ENCODE results near the gene ATP5PO. TPM values are rescaled to one million over a fixed set of nuclear protein-coding genes. Genes with fewer than 3 reads are reported as not detected.
"Not testable (repeated sequence)": the region's sequence is repeated elsewhere in the genome, so short reads cannot be mapped to it uniquely, and the experiment has no call there.

The ATP5PO gene
- total RNA-seq, 1 donor from 2014 or later, result 193 TPM

DNA sequence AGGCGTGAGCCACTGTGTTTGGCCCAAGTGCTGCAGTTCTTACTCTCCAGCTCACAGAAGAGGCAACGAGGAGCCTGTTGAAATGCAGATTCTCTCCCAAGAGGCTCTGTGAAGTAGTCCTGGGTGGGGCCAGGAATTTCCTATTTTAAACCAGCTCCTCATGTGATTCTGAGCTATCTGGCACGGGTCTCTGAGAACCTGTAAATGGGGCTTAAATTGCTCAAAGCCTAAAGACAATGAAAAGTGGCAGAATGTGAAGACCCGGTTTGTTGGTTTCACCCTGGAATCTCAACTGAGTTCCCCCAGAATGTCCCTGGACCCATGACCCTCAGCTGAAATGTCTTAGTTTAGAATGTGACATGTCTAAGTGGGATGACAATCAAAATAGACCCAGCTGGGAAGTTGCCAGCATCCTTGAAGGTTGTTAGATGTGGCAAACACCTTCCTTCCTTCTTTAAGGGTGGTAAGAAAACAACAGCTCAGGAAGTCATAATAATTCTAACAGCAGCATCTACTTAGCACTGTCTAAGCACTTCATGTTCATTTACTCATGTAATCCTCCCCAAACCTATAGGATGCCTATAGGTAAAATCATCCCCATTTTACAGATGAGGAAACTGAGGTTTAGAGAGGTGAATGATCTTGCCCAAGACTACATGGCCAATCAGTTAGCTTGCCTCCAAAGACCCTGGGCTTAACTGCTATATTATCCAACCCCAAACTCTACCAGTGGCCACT is 20.9 kb upstream of the ATP5PO start:
- Mint-ChIP-seq H3K27ac (no peak overlapping the region), H3K36me3 (ENCODE audit: insufficient read depth) (peaks cover 14% of the 10 kb centered on the region), H3K4me1 (ENCODE audit: low read depth) (peaks cover 7% of the 10 kb centered on the region), H3K9me3 (ENCODE audit: low read depth) (peaks cover 5% of the 10 kb centered on the region), H3K4me3 (ENCODE audit: low read depth) (no peak overlapping the region), H3K27me3 (no peaks in the 10 kb centered on the region)
- no peak for DNase-seq (ENCODE audit: low spot score, unreplicated experiment)
- TF ChIP-seq, protein P1, sequence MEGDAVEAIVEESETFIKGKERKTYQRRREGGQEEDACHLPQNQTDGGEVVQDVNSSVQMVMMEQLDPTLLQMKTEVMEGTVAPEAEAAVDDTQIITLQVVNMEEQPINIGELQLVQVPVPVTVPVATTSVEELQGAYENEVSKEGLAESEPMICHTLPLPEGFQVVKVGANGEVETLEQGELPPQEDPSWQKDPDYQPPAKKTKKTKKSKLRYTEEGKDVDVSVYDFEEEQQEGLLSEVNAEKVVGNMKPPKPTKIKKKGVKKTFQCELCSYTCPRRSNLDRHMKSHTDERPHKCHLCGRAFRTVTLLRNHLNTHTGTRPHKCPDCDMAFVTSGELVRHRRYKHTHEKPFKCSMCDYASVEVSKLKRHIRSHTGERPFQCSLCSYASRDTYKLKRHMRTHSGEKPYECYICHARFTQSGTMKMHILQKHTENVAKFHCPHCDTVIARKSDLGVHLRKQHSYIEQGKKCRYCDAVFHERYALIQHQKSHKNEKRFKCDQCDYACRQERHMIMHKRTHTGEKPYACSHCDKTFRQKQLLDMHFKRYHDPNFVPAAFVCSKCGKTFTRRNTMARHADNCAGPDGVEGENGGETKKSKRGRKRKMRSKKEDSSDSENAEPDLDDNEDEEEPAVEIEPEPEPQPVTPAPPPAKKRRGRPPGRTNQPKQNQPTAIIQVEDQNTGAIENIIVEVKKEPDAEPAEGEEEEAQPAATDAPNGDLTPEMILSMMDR (IDR thresholded peaks at IDR 0.05; ENCODE audit: unreplicated experiment), result no peak

DNA sequence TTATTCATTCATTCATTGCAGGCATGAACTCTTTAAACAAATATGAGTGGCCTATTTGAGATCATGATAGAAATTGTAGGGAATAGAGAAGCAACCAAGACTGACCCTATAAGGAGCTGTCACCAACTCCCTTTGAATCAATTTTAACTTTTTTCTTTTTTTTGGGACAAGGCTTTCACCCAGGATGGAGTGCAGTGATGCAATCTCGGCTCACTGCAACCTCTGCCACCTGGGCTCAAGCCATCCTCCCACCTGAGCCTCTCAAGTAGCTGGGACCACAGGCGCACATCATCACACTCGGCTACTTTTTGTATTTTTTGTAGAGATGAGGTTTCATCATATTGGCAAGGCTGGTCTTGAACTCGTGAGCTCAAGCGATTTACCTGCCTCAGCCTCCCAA is 17.1 kb upstream of the ATP5PO start:
- no peak for DNase-seq (ENCODE audit: low spot score, unreplicated experiment)
- no peaks in the 10 kb centered on the region for H3K27me3 Mint-ChIP-seq
- TF ChIP-seq, protein P1 (IDR thresholded peaks at IDR 0.05; ENCODE audit: unreplicated experiment), result no peak
- peak overlapping the region; percentile 83 for H3K4me3 Mint-ChIP-seq (ENCODE audit: low read depth)
- peaks cover 6% of the 10 kb centered on the region for H3K9me3 Mint-ChIP-seq (ENCODE audit: low read depth)
- peaks cover 8% of the 10 kb centered on the region for H3K36me3 Mint-ChIP-seq (ENCODE audit: insufficient read depth)
- peaks cover 8% of the 10 kb centered on the region for H3K4me1 Mint-ChIP-seq (ENCODE audit: low read depth)
- H3K27ac Mint-ChIP-seq, result no peak overlapping the region

DNA sequence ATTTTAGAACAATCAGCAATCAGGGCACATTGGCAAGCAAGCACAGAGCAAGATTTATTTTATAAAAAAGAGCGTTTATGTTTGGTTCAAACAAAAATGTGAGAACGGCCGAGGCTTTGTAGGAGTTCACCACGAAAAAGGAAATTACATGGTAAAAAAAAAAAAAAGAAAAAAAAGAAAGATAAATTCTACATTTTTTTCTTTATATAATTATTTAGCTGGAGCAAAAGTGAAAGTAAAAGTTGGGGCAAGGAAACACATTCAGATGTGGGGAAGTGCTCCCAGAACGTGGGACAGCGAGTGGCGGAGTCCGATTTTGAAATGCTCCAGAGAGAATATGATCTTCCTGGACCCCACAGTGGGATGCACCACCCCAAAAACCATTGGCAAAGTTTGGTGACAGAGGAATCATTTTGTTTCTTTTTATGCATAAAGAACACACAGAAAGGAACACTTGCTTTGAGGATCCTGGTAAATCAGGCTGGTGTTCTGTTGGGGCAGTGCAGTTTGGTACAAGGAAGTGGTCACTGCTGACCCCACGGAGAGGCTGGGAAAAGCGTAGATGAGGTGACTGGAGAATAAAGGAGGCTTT is 16.3 kb upstream of the ATP5PO start:
- H3K4me3 Mint-ChIP-seq (ENCODE audit: low read depth), result peak overlapping the region; percentile 83
- H3K36me3 Mint-ChIP-seq (ENCODE audit: insufficient read depth), result peaks cover 8% of the 10 kb centered on the region
- no peak for DNase-seq (ENCODE audit: low spot score, unreplicated experiment)
- H3K27ac Mint-ChIP-seq, result peak overlapping the region; percentile 97
- peaks cover 8% of the 10 kb centered on the region for H3K4me1 Mint-ChIP-seq (ENCODE audit: low read depth)
- H3K9me3 Mint-ChIP-seq (ENCODE audit: low read depth), result peaks cover 6% of the 10 kb centered on the region
- no peaks in the 10 kb centered on the region for H3K27me3 Mint-ChIP-seq
- TF ChIP-seq, protein P1 (IDR thresholded peaks at IDR 0.05; ENCODE audit: unreplicated experiment), result no peak

DNA sequence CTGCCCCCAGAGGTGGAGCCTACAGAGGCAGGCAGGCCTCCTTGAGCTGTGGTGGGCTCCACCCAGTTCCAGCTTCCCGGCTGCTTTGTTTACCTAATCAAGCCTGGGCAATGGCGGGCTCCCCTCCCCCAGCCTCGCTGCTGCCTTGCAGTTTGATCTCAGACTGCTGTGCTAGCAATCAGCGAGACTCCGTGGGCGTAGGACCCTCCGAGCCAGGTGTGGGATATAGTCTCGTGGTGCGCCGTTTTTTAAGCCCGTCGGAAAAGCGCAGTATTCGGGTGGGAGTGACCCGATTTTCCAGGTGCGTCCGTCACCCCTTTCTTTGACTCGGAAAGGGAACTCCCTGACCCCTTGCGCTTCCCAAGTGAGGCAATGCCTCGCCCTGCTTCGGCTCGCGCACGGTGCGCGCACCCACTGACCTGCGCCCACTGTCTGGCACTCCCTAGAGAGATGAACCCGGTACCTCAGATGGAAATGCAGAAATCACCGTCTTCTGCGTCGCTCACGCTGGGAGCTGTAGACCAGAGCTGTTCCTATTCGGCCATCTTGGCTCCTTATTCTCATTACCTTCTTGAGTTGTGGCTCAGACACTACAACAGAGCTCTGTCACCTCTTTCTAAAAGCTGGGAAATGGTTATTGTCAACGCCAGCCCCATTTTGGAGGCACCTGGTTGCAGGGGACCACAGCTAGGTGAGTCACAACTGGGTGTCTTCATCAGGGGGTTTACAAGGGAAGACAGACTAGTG is 15.6 kb upstream of the ATP5PO start:
- H3K4me1 Mint-ChIP-seq (ENCODE audit: low read depth); H3K36me3 Mint-ChIP-seq (ENCODE audit: insufficient read depth); DNase-seq (ENCODE audit: low spot score, unreplicated experiment); H3K27me3 Mint-ChIP-seq; H3K9me3 Mint-ChIP-seq (ENCODE audit: low read depth): not testable (repeated sequence)
- peak overlapping the region; percentile 97 for H3K27ac Mint-ChIP-seq
- H3K4me3 Mint-ChIP-seq (ENCODE audit: low read depth), result peak overlapping the region; percentile 83

DNA sequence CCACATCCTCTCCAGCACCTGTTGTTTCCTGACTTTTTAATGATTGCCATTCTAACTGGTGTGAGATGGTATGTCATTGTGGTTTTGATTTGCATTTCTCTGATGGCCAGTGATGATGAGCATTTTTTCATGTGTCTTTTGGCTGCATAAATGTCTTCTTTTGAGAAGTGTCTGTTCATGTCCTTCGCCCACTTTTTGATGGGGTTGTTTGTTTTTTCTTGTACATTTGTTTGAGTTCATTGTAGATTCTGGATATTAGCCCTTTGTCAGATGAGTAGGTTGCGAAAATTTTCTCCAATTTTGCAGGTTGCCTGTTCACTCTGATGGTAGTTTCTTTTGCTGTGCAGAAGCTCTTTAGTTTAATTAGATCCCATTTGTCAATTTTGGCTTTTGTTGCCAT is 10.6 kb upstream of the ATP5PO start:
- H3K4me3 Mint-ChIP-seq (ENCODE audit: low read depth); H3K9me3 Mint-ChIP-seq (ENCODE audit: low read depth); H3K27ac Mint-ChIP-seq; H3K27me3 Mint-ChIP-seq; H3K4me1 Mint-ChIP-seq (ENCODE audit: low read depth); DNase-seq (ENCODE audit: low spot score, unreplicated experiment); H3K36me3 Mint-ChIP-seq (ENCODE audit: insufficient read depth): not testable (repeated sequence)

- Mint-ChIP-seq H3K27ac (no peak overlapping the region), H3K4me3 (ENCODE audit: low read depth) (no peak overlapping the region)
Observed at GRCh38 chr21:33924766-33925100, 9.1 kb upstream of the ATP5PO start.

More at GRCh38 chr21:33924766-33925100, 9.1 kb upstream of the ATP5PO start:
- no peak for DNase-seq (ENCODE audit: low spot score, unreplicated experiment)
- no peaks in the 10 kb centered on the region for H3K27me3 Mint-ChIP-seq
- TF ChIP-seq, protein P1 (IDR thresholded peaks at IDR 0.05; ENCODE audit: unreplicated experiment), result no peak
- H3K4me1 Mint-ChIP-seq (ENCODE audit: low read depth), result no peaks in the 10 kb centered on the region
- no peaks in the 10 kb centered on the region for H3K9me3 Mint-ChIP-seq (ENCODE audit: low read depth)
- no peaks in the 10 kb centered on the region for H3K36me3 Mint-ChIP-seq (ENCODE audit: insufficient read depth)
